SK-MEL-5 (cell line): ENCODE results near the gene PMEPA1. TPM values are rescaled to one million over a fixed set of nuclear protein-coding genes. Genes with fewer than 3 reads are reported as not detected.
A peak's percentile ranks its signal among the peaks of the same experiment; 100 is the strongest.

ENCODE experiments used
- DNase-seq: peaks from one replicate; pipeline ENCODE4 v3.0.0-alpha.2; 2016; ENCODE audit warnings: low read depth, low spot score
- in situ Hi-C: cut with HindIII; loops from 2 replicates; pipeline ENCODE4 v1.10.0; 2016; ENCODE audit warnings: low sequenced_read_pairs, high pct_unique_total_duplicates, low pct_unique_long_range_greater_than_20kb
- total RNA-seq: library from RNA; depleted of rRNA; stranded (reverse); fragments of >200 nt; shearing (Covaris generic); gene quantifications from 2 replicates; pipeline ENCODE4 v1.2.3, GENCODE V29; 2014

PMEPA1 gene
- total RNA-seq, 1 experiment from 2014 or later: 5.7 TPM

DNA sequence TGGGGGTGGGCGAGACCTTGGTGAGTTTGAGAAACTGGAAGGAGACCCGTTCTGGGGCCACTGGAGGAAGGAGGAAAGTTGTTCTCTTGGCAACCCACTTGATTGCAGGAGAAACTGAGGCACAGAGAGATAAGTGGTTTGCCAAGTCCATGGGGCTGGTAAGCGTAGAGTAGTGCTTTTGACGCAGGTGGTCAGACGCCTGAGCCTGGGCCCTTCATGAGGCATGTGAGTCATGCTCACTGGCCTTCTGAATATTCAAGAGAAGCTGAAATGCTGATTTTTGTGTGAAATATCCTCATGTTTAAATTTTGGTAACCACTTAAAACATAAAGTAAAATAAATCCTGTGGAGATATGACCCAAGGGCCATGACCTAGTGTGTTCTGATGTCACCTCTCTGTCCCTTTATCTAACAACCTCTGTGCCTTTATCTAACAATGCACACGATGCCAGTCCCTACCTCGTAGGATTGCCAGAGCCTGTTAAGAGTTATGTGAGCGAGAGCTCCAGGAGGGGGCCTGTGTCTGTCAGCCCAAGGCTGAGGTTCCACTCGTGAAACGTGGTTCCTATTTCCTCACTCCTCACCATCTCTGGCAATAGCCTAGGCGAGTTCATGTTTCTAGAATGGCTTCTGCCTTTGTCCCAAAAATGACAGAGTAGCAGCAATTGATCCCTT, 32.8 kb upstream of the PMEPA1 start:
- DNase-seq: no peak

DNA sequence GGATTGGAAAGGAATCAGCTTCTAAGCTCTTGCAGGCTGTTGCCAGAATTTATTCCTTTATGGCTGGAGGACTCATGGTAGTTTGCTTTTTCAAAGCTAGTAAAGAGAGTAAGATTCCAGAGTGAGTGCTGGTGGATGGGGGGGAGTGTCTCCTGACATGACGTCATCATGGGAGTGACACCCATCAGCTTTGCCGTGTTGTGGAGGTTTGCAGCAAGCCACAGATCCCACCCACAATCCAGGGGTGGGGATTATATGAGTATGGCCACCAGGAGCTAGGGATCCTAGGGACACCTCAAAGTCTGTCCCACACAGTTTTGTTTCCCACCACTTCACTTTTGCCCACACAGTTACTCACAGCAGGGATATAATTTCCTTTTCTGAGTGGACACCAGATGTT, 28.7 kb upstream of the PMEPA1 start:
- in situ Hi-C loops: no loop called here
- no peak for DNase-seq

More for the DNA sequence above, 32.8 kb upstream of the PMEPA1 start:
- in situ Hi-C loops: no loop called here

DNA sequence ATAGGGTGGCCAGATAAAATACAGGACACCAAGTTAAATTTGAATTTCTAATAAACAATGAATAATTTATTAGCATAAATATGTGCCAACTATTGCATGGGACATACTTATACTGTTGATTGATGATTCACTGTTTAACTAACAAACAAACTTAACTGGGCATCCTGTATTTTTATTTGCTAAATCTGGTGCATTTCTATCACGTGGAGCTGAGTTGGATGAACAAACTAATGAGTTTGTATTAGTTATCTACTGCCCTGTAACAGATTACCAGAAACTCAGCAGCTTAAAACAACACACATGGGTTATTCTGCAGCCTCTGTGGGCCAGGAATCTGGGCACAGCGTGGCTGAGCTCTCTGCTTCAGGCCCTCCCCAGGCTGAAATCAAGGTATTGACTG, 28.2 kb upstream of the PMEPA1 start:
- in situ Hi-C loops: no loop called here

DNA sequence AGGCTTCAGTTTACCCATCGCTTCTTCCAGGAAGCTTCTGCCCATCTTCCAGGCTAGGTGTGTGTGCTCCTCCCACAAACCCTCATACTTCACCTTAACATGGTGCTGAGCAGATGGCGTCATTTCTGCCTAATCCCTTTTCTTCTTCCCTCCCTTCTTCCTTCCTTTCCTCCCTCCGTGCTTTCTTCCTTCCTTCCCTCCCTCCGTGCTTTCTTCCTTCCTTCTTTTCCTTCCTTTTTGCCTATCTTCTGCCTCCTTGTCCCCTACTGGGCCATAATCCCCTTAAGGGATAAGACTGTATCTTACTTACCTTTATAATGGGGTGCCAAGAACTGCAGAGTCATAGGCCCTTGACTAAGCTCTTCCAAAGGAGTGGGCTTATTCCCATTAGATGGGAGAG, 27.5 kb upstream of the PMEPA1 start:
- in situ Hi-C loops: no loop called here
- no peak for DNase-seq

More for the DNA sequence above, 28.2 kb upstream of the PMEPA1 start:
- DNase-seq: no peak

DNA sequence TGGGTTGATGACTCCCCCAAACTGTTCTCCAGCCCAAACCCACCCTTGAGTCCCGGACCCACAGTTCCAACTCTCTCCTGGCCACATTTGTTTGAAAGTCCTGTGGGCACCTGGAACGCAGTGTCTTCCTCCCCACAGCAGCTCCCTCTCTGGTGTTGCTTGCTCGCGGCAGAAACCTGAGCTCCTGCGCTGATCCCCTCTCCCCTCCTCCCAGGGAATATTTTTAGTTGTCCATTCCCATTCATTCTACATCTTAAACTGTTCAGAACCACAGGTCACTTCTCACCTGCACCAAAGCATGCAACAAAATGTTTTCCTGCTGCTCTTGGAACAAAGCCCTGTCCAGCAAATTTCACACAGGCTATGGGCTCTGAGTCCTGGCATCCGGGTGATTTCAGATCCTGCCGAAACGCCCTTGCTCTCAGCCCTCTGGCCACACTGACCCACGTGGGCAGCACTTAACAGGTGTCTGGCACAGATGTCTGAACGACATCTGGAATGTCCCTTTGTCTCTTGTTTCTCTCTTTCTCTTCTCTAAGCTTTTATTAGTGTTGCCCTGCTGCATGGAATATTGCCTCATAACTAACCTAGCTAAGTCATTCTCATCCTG, 27.0 kb upstream of the PMEPA1 start:
- DNase-seq: no peak
- in situ Hi-C loops: no loop called here

DNA sequence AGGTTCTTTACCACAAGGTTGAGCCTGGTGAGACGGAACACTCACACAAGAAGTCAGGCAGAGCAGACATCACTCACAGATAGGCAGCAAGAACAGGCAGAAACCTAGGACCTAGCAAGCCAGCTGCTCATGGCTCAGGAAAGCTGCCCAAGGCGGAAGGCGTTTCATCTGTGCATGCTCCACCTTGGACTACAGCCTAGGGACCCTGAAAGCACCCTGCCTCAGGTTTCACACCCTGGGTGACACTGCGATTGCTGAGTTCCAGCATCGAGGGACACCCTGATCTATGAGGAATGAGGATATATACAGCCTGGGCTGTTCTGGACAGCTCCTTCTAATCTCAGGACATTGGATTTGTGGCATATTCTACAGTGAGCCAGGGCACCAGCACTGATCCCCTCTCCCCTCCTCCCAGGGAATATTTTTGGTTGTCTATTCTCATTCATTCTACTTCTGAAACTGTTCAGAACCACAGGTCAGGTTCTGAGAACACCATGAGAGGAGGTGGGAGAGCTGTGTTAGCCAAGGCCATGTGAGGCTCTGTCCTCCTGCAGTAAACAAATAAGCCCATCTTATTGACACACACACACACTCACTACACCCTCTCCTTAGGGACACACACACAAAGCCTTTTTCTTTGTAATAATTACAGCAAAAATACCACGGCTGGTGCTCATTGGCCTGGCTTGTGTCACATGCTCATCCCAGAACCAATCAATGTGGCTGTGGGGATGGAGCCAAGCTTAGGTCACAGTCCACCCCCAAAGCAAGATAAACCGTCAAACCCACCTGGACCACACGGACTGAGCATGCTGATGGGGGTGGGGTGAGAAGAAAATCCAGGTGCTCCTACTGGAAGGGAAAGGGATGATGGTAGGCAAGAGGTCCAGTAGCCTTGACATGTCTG, 26.3 kb upstream of the PMEPA1 start:
- in situ Hi-C loops: no loop called here
- DNase-seq: no peak

DNA sequence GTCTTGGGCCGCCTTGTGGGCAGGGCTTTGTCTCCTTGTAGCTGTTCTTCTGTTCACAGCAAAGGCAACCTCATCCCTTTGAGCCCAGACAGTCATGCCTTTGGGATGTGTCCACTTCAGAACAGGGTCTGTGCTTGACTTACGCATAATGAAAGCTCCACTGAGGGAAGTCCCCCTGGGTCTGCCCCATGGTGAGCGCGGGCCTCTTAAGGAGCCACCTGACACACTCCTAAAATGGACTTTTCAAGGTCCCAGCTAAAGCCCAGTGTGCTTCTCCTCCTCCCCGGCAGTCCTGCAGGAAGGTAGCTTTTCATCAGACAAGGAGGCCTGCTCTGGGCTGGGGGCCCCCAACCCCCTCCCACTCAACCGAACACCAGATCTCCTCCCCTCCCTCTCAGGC, 24.9 kb upstream of the PMEPA1 start:
- in situ Hi-C loops: no loop called here
- DNase-seq: no peak

DNA sequence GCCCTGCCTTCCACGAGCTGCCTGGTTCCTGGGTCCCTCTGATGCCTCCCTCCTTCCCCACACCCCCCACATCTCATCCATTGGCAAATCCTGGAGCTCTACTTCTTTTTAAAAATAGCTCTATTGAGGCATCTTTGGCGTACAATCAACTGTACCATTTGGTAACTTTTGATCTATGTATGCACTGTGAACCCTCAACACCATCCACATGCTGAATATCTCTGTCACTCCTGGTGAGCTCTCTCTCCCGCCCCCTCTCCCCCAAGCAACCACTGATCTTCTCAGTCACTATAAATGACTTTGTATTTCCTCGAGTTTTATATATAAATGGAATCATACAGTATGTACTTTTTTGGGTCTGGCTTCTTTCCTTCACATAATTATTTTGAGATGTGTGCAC, 22.4 kb upstream of the PMEPA1 start:
- in situ Hi-C loops: no loop called here
- DNase-seq: no peak

DNA sequence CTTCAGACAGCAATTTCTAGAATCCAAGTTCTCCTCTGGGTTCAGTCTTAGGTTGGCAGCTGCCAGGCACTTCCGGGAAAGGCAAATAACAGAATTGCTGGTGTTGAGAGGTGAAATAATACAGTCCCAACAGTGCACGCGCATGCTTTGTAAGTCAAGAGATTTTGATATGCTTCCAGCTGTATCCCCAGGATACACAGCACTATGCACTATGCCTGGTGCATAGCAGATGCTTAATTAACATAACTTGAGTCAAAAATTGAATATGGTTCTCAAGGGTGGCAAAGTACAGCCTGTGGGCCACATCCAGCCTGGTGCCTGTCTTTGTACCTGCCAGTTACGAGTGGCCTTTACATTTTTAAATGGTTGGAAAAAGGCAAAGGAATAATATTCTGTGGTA, 18.9 kb upstream of the PMEPA1 start:
- no peak for DNase-seq
- in situ Hi-C loops: no loop called here

DNA sequence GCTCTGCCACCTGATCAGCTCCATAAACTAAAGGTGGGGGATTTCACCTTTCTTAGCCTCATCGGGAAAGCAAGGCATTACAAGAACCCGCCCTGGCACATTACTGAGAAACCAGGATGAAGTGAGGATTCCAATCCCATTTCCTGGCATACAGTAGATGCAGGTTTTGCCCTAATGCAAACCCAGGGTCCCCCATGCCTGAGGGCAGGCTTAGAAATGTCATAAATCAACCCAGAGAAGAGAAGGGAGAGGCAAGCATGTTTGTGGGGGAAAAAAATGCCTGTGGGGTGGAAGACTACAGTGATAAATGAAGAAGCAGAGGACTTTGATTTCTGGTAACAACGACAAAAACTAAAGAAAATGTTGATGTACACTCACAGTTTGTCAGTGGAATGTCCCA, 18.0 kb upstream of the PMEPA1 start:
- in situ Hi-C loops: no loop called here
- DNase-seq: no peak

DNA sequence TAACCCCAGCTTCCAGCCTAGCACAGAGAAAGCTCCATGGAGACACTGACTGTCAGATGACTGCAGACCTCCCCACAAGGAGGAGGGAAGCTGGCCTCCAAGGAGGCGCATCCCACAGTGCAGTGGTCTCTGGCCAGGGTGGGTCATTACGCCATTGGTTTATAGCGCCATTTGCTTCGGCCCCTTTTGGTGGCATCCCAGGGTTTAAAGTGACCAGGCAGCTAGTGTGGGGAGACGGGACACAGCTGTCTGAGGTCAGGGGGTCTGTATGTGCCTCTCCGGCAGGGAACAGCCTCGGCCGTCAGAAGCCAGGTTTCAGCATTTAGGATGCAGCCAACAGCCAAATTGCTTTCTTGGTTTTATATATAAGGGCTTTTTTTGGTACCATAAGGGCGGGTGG, 15.8 kb upstream of the PMEPA1 start:
- in situ Hi-C loops: no loop called here
- DNase-seq: no peak

DNA sequence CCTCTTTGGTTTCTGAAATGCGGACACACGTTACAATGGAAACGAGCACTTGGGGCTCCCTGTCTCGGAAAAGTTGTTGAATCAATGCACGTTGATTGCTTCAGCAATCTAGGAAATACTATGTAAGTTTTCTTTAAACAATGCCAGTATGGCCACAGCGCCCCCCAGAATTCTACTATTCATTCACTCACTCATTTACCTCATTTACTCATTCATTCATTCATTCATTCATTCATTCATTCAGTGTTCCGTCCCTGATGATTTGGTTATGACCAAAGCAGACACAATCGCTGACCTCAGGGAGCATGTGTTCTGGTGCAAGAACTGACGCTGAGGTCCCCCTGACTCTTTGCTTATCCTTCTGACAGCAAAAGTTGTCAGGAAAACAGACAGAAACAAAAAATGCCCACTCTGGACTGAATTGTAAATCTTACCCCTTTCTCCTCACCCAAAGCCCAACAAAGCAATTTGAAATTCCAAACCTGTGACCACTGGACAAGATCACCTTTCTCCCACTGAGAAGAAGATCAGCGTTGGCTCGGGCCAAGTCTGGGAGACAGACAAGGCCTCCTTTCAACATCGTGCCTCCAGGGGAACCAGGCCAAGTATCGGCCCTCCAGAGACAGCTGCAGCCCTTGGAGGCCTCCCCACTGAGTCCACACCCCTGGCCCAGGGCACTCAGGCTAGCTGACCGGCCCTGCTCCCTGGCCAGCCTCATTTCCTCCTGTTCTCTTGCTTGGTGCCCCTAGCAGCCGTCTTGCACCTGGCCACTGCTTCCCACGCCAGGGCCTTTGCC, 15.0 kb upstream of the PMEPA1 start:
- in situ Hi-C loops: no loop called here
- peak; percentile 30 for DNase-seq

DNA sequence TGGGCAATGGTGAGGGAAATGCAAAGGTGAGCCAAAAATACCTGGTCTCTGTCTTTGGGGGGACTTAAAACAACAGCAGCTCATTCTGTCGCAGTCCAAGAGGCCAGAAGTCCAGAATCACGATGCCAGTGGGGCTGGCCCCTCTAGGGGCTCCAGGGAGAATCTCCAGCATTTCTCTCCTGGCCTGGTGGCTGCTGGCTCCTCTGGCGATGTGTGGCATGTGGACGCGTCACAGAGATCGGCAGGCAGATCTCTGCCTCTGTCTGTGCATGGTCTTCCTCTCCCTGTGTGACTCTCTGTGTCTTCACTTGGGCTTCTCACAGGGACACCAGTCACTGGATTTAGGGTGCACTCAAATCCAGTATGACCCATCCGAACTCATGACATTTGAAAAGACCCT, 14.0 kb upstream of the PMEPA1 start:
- in situ Hi-C loops: no loop called here
- no peak for DNase-seq

DNA sequence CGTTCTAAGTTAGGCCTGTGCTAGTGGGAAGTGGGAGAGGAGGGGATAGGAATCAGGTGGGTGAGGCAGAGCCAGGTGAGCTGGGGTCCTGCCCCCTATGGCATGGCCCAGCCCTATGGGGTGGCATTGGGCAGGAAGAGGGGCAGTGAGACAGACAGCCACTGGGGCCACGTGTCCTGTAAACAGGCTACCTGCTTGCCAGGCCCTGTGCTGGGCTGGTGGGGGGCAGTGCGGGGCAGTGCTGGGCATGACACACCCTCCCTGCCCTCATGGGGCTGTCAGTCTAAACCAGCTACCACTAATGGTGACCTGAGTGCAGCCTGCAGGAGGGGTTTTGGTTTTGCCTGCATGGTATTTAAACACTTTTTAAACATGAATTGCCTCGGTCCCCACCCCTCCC, 10.1 kb upstream of the PMEPA1 start:
- no peak for DNase-seq
- in situ Hi-C loops: no loop called here

DNA sequence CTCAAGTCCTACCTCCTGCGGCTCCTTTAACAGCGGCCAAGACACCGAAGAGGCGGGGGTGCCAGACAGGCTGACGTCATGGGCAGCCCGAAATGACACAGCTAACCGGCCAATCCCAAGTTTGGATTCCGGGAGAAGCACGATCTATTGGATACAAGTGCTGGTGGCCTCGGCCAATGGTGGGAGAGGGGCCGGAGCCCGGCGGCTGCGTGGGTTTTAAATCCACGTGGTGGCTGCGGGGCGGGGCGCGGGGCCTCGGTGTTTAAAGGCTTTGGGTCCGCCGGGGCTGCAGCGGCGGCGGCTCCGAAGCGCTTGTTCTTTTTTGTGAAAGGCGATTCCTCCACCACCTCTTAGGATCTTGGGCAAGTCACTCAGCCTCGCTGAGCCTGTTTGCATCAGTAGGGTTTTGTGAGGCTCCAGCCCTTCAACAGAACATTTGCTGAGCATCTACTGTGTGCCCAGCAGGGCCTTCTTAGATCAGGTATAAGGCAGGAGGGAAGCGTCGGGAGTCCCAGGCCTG, 8.7 kb upstream of the PMEPA1 start:
- in situ Hi-C loops: no loop called here
- peak; percentile 99 for DNase-seq

DNA sequence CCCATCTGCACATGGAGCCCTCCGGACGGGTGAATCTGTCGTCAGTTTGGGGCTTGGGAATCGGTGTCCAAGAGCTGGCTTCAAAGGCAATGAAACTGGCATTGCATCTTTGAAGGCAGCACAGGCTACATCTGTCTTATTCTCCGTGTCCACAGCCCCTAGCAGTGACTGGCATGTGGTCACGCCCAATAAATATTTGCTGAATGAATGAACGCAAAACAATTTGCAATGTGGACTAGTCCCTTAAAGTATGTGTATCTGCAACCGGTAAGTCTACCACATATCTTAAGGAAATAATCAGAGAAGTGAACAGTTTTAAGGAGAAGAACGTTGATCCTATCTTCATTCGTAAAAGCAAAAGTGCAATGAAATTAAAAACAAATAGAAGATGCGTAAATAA, 8.0 kb upstream of the PMEPA1 start:
- no peak for DNase-seq
- in situ Hi-C loops: no loop called here

DNA sequence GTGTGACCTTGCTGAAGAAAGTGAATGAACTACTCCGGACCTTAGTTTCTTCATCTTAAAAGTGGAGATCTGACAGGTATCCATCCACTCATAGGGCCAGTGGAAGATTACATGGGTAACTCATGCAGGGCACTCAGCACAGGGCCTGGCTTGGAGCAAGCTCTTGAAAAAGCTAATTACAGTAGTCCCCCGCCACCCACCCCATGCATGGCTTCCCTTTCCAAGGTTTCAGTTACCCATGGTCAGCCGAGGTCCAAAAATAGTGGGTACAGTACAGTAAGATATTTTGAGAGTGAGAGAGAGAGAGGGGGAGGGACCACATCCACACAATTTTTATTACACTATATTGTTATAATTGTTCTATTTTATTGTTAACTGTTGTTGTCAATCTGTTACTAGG, 7.1 kb upstream of the PMEPA1 start:
- no peak for DNase-seq
- in situ Hi-C loops: no loop called here

DNA sequence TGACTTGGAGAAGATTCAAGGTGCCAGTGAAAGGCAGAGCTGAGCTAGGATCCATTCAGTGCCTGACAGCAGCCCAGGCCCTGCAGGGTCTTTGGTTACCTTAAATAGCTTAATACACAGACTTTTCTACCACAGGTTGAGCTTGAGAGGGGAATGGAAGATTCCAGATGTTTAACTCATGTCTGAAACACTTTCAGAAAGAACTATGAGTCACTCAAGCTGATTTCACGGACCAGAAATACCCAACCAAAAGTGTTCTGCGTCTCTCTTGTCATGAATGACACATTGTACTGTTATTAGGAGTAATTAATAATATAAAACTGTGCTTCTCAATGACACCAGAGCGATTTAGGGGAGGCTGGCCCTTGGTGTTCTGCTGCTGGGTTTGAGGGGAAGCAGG, 6.4 kb upstream of the PMEPA1 start:
- in situ Hi-C loops: no loop called here
- no peak for DNase-seq
